ENCODE data around the gene COL7A1.

Gene COL7A1

DNA sequence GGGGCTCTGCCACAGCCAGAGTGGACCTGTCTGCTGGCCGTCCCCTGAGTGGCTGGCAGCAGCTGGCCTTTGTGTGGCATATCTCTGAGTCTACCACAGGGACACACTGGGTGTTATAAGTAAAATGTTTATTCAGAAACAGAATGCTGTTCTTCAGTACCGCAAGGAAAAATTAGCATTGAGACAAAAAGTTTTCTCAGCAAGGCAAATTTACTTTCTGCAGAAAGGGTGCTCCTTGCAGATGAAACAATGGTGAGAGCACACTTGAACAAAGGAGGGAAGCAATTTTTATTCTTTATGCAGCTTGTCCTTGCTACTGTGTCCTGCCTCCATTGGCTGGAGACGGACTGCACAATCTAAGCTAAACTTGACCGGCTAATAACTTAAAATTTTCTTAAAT, 22.4 kb upstream of the COL7A1 start:
- no peak for DNase-seq

DNA sequence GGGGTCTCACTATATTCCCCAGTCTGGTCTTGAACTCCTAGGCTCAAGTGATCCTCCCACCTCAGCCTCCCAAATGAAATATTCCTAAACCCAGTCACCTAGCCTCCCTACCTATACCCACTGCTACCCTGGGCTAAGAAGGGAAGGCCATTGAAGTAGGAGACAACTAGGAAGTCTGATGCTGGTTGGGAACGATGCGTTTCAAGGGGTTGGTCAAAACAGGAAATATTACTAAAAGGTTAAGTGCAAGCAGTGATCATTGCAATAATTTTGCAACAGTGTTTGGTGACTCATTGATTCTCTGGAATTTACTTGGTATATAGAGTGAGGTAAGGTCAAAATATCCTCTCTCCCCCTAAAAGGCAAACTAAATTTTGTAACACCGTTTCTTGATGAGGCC, 18.9 kb upstream of the COL7A1 start:
- DNase-seq: no peak

DNA sequence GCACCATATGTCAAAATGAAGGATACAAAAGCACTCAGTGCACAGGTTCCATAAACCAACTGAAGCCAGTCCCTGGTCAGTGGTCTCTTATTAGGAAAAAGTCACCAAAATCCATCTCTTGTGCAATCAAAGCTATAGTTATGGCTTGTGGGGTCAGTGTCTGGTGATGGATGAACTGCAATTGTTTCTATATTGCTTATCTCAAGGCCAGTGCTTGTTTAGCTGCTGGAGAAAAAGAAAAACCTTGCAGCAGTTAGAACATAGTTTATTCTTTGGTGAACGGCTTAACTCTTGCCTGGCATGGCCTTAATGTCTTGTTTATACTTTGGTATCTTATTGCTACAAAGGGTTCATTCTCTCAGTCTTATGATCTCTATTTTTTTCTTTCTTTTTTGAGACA, 17.2 kb upstream of the COL7A1 start:
- no peak for DNase-seq

DNA sequence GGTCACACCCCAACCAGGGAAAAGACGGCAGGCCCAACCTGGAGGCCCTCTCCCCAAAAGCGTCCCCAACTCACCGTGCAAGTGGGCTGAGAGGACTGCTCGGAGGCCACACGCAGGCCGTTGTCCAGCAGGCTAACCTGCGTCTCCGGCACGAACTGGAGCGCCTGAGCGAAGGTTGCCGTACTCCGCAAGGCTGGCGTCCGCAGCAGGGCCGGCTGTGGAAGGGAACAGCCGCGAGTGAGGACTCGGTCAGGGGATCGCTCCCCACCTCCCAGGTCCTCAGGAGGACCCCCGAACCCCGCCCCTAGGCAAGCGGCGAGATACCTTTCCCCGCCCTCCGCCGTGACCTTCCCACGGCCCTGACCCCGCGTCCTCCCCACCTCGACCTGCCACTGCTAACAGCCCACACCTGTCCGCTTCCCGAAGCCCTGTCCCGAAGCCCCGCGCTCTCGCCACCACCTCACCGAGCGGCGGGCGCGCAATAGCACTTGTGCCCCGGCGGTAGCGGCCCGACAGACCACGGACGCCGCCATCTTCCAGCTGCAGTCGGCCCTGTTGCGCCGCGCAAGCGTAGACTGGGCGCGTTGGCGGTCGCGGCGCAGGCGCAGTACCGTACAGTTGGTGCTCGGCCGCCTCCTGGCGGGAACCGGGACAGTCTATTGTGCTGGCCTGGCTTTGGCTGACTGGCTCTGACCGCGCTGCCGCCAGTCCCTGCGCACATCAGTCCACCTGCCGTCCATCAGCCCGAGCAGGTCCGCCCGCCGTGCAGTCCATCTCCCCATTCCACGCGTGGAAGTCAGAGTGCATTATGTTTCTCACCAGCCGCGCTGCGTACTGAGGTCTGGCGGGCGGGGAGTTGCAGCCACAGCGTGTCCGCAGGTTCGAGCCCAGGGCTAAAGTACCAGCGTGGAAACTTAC, 14.2 kb upstream of the COL7A1 start, which contains the start of gene UQCRC1:
Gene UQCRC1 (minus strand): TSS at position 559 of the 918 bp plus-strand sequence. CDS start 26 bp downstream, at position 533.
- peak; percentile 92 for DNase-seq

DNA sequence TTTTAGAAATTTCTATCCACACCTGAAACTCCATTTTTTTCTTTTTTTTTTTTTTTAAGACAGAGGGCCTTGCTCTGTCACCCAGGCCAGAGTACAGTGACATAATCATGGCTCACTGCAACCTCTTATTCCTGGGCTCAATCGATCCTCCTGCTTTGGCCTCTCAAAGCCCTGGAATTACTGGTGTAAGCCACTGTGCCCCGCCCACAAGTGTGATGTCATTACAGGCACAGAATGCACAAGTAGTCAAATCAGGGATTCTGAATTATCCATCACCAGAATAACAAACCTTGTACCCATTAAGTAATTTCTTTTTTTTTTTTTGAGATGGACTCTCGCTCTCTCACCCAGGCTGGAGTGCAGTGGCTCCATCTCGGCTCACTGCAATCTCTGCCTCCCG, 12.4 kb upstream of the COL7A1 start:
- no peak for DNase-seq

DNA sequence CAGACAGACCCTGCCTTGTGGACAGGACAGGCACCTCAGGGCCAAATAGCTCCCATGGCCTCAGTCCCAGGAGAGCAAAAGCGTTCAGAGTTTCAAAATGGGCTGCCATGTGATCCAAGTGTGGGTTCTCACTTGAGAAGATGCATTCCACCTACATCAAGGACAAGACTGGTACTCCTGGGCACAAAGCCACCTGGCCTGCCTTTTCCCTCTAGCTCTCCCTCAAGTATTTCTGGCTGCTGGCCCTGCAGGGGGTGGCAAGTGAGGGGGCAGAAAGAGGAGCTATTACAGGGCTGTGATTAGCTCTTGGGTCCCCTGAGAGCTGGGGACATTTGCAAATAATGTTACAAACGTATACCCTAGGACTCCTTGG, 6.5 kb upstream of the COL7A1 start:
- no peak for DNase-seq

DNA sequence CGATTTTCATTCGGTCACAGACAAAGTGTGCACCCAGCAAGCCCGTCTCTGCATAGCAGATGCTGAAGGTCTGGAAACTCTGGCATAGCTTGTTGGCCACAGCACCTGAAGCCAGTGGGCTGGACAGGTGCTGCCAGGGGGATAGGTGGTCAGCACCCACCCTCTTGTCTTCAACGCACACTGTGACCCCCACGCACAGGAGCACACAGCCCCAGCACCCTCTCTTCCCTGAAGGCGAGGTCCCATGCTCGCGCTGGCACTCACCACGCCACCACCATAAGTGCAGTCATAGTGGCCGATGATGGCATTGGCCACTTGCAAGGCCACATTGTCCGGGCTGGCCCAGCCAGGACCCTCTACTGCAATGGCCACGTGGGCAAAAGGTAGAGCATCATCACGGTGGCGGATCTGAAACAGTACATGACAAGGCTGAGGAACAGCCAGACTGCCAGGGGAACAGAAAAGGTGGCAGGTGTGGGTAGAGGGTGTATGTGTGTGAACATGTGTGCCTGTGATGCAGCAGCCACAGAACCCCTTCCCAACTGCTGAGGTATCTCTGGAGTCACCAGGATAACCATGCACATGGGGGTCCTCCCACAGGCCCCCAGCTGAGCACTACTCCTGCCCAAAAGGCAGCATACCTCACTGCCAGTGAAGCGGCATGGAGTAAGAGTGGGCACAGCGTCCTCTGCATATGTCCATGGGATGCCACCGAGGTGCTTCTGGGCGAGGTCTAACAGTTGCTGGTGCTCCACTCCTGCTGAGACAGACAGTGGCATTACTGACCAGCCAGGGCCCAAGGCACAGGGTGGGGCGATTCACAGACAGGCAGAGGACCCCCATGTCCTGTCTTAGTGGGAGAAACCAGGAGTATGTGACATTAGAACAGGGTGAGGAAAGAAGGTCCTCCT, 5.8 kb upstream of the COL7A1 start:
- DNase-seq: no peak

DNA sequence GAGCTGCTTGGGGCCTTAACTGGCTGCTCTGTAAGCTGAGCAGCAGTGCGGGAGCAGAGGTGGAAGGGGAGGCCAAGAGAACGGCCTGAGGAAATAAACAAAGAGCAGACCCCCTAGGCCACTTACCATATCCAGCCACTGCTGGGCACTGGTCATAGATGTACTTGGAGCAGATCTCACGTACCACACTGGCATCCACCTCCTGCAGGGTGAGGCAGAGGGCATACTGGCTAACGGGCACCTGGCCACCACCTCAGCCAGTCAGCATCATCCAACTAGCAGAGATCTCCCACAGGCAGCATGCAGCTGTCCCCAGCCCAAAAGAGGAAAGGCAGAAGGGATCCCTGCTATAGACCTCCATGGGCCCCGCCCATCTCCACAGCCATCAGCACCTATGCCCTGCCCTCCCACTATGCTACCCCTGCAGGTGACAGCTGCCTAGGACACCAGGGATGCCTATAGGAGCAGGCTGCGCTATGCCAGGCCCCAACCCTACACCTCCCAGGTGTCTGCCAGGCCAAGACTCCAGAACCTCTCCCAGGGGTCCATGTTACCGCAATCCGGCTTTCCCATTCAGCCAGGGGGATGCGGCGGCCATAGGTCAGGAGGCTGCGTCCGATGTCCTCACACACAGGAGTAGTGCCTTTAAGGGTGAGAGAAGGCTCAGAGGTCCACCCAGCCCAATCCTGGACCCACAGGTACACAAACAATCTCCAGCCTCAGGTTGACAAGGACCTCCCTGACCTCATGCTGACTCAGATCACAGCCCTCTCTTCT, 4.6 kb upstream of the COL7A1 start:
- no peak for DNase-seq

DNA sequence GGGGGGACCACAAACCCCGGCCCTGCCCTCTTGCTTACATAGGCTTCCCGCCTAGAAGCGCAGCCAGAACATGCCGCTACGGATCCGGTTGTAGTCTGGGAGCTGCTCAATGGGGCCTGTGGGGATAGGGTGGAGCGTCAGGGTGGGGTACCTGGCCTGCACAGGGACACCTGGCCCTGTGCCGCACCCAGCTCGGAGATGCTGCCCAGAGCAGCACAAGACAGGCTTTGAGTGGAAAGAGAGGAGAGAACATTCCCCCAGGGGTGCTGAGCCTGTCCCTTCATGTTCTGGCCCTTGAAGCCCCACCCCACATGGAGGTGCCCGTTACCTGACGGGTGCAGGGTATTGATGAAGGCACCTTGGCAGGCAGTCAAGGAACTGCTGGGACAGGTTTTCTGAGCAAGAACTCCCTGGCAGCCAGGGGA, 4.0 kb upstream of the COL7A1 start:
- DNase-seq: no peak

DNA sequence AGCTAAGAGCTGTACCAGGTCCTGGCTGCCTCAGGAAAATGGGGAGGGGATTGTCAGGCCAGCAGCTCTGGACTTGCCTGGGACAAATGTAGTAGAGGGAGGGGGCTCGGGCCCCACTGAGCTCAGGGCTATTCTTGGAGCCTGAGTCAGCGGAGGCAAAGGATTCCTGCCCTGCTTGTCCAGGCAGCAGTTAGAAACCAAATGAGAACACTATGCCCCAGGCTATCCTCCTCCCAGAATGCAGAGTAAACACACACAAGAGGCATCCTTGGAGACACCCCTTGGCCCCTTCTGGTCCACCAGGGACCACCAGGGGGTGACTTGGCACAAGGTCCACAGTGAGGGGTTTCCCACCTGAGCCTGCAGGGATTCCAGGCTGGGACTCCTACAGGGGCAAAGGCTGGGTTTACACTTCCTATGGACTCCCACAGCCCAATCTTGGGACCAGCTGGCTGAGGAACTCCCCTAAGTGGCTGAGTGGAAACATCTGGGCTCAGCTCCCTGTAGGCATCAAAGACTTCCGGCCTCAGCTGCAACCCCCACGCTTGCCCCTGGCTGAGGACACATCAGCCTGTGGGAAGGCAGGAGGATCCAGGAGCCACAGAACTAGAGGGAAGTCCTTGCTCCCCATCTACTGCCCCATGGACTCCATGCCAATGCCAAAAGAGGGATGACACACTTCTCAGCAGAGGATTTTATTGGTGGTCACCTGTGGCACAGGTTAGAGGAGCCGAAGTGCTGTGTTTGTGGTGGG, 3.4 kb upstream of the COL7A1 start:
- DNase-seq: no peak

DNA sequence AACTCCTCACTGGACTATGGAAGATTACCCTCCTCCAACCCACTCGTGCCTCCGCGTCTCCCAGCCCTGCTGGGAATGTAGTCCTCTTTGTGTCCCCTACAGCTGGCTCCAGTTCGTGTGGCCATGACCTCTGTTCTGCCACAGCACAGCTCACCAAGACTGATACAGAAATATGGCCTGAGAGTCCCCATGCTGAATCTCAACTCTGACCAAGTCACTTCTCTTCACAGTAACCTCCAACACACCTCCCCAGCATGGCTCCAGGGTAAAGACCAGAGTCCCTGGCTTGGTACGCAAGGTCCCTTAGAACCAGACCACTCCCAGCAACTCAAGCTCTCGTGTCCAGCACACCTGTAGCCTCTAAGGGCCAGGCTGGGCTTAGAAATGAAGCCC, 2.3 kb upstream of the COL7A1 start:
- DNase-seq: no peak

DNA sequence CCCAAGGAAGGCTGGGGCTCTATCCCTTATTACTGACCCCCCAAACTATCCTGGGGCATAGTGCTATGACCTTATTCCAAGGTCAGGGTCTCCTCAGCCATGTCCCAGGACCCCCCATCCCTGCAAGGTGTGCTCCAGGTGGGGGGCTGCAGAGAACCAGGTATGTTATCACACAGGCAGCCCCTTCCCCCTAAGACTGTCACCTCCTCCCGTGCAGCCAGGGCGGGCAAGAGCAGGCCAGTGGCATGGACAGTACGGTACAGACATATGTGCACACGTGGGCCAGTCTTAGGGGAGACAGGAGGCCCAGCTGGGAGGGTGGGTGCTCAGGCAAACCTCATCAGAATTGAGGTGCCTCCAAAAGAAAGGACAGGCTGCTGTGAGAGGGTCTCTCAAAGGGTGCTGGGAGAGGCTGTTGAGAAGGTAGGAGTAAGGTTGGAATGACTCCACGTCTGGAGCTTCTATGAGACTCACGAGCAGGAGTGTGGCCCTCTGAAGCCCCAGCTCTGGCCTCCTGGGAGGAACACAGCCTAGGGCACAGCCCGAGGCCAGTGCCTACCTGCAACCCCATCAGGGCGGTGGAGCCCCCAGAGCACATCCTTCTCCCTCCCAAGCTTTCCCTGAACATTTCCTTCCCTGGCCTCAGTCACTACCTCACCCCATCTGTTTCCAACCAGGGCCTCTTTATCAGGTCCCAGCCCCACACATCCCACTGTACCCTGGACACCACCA, 1.7 kb upstream of the COL7A1 start:
- DNase-seq: no peak

DNA sequence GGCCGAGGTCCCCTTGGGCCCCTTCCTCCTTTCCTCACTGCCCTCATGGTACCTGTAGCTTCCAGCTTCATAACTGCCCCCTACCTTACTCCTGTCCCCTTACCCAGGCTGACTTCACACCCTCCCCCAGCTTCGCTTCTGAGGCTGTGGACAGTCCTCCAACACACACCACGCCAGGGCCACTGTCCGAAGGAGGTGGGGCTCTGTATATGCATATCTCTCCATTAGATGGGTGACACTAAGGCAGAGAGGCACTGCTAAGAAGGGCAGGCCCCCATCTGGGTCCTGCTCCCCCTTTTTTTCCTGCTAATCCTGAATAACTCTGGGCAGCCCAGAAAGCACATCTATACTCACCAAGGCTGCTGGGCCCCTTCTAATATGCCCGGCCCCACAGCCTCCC, 1.0 kb upstream of the COL7A1 start:
- no peak for DNase-seq

DNA sequence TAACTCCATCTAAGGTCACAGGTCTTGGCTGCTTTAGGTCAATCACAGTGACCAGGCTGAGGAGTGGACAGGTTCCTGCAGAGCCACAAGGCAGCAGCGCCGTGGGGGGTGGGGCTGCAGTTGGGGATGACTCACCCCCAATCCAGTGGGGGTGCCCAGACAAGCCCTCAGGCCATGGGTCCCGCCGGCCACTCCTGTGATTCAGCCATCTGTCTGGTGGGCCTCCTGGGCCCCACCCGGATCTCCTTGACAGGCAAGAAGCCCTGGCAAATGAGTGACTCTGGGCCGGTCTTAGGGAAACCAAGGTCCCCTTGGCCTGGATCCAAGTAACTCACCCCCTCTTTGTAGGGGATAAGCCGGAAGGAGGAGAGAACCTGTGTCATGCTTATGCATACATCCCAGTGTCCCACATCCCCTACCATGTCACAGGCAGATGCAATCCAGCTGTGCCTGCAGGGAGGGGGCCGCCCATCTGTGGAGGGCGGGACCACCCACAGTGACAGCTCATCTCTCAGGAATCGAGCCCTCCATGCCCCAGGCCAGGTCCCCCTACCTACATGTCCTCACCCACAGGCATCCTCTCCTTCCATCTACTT, 495 bp upstream of the COL7A1 start:
- no peak for DNase-seq

DNA sequence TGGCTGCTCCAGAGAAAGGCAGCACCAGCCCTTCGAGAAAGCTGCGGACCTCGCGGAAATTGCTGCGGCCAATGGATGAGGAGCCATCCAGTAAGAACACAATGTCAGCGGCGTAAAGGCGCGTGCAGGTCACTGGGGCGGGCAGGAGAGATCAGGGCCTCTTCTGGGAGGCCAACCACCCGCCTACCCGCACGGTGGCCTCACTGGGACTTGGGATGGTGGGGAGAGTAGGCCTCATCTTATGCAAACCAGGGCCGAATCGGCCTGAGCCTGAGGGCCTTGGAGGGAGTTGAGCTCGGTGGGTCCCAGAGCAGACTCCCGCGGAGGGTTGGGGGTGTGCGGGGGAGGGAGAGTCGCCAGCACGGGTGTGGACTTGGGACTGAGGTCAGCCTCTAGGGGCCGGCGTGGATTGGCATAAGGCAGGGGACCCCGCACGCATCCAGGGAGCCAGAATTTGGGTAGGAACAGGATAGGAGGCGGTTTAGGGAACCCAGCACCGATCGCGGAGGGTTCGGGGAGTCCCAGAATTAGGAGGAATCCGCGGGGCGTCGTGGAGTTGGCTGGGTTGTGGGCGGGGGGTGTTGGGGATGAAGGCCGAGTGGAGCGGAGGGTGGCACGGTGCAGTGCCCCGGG, 596 bp downstream of the COL7A1 start:
- no peak for DNase-seq

DNA sequence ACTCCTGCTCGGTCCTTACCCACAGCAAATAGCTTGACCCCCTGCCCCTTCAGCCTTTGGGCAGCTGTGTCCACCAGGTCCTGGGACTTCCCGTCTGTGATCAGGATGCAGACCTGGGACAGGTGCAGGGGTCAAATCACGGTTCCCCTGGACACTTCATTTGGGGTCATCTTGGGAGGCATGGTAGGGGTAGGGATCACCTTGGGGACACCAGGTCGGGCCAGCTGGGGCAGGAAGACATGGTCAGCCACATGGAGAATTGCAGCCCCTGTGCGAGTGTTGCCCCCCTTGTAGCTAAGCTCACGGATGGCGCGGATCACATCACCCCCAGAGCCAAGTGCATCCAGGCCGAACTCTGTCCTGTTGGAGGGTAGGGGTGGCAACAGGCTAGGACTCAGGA, 1.8 kb downstream of the COL7A1 start:
- DNase-seq: no peak

DNA sequence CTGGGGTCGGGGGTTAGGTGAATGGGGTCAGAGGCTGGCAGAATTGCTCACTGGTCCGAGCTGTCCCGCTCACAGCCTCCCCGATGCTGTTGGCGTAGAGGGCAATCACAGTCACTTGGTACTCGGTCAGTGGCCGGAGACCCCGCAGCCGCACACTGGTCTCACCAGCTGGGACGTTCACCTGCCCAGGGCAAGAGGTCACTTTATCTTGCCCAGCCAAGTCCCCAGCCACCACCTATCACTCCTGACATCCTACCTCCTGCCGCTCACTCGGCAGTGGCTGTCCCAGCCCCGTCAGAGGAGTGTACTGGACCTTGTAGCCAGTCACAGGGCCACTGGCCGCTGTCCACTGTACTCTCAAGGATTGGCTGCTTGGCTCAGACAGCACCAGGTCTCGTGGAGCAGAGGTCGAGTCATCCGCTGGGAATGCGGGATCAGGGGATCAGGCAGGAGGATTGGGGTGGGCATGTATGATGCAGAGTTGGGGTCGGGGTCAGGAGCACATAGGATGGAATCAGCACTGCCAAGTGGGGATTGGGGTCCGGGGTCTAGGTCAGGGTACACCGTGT, 2.5 kb downstream of the COL7A1 start:
- no peak for DNase-seq

DNA sequence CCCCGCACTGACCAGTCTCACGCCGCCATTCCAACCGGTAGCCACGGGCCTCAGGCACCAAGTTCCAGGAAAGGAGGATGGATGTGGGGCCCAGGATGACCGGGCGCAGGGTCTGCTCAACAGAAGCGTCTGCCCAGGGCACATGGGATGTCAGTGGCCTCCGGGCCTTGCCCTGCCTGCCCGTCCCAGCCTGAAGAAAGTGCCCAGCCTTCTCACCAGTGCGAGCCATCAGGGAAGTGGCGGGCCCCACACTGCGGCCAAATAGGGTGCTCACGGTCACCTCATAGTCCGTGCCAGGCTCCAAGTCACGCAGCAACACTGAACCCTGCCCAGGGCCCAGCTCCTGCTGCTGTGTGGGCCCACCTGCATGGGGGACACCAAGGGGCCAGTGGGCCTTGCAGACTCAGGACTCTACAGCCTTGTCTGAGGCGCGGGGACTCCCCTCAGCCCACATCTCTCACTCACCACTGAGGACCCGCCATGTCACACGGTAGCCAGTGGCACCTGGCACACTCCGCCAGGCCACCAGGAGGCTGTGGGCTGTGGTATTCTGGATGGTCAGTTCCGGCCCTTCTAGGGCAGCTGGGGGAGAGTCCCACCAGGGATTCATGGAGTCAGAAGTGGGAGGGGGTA, 3.1 kb downstream of the COL7A1 start:
- no peak for DNase-seq

DNA sequence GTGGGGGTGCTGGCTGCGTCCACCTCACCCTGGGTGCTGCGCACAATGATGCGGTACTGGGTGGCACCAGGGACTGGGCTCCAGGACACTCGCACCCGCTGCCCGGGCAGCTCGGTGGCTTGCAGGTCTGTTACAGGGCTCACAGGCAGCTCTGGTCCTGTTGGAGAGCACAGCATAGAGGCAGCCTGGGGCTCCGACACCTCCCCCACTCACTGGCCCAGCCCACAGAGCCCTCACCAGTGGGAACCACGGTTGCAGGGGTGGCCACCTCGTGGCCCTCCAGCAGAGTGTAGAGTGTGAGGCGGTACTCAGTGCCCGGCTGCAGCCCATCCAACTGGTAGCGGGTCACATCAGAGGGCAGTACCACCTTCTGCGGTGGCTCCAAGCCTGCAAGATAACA, 3.7 kb downstream of the COL7A1 start:
- DNase-seq: no peak

DNA sequence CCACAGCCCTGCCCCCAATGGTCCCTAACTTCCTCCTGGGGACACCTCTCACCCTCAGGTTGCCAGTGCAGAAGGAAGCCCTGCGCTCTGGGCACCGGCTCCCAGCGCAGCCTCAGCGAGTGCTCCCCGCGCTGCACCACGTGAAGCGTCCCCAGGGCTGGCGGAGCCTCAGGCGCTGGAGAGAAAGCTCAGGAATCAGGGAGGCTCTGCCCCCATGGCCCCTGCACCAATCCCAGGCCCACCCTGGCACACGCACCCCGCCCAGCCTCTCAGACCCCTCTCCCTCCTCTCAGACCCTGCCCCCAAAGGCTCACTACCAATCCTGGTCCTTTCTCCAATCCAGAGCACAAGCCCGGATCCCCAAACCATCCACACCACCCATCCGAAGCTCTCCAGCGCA, 6.9 kb downstream of the COL7A1 start:
- no peak for DNase-seq

Measured in activated T-cell treated with anti-CD3 and anti-CD28 coated beads, Interleukin-2, amount 50 U/mL, for 1 hour (primary cell).